Measurements from ENCODE around the gene AK9. TPM values are rescaled to one million over a fixed set of nuclear protein-coding genes. Genes with fewer than 3 reads are reported as not detected.
"Not testable (repeated sequence)": the region's sequence is repeated elsewhere in the genome, so short reads cannot be mapped to it uniquely, and the experiment has no call there.

Gene AK9
- total RNA-seq, 4 donors from 2014 or later, result 8.4 to 15.0 (median 10.6) TPM

- no peak for TF ChIP-seq CTCF (IDR thresholded peaks at IDR 0.05)
- no peak for TF ChIP-seq POLR2A (IDR thresholded peaks at IDR 0.05; ENCODE audit: low read depth)
- TF ChIP-seq POLR2AphosphoS5 (IDR thresholded peaks at IDR 0.05), result no peak
- no peak for TF ChIP-seq EP300 (IDR thresholded peaks at IDR 0.05)
- no peak for DNase-seq (ENCODE audit: extremely low spot score)
- H3K27me3 ChIP-seq, result no peaks in the 10 kb centered on the region
- H3K27ac ChIP-seq (replicated peaks in 1 of 4), result peak overlapping the region; percentile 86 to 95 (median 91)
- H3K4me3 ChIP-seq, result peak overlapping the region; percentile 74 to 86 (median 81)
- H3K9me3 ChIP-seq, result no peaks in the 10 kb centered on the region
- H3K36me3 ChIP-seq, result peaks cover 0 to 4% (median under 1%) of the 10 kb centered on the region in 4 donors
- H3K4me1 ChIP-seq, result peaks cover 6 to 32% (median 28%) of the 10 kb centered on the region in 4 donors
- intact Hi-C loops (cut with DNase I), result loop anchor here (10.0 kb wide), 1 partner anchor 1184 kb away; the partner anchor contains the start of gene AMD1
- 0% methylated on average over 13 of the region's 24 CpGs for WGBS
Measured at GRCh38 chr6:109690373-109690736, 647 bp downstream of the AK9 start.

- Histone ChIP-seq H3K4me1 (peaks cover 6 to 20% (median 20%) of the 10 kb centered on the region in 4 donors), H3K27ac (replicated peaks in 1 of 4) (no peak overlapping the region), H3K36me3 (no peaks in the 10 kb centered on the region), H3K27me3 (no peaks in the 10 kb centered on the region), H3K9me3 (no peaks in the 10 kb centered on the region), H3K4me3 (no peak overlapping the region)
- intact Hi-C loops (cut with DNase I), result no loop called here
- no peak for TF ChIP-seq EP300 (IDR thresholded peaks at IDR 0.05)
- TF ChIP-seq POLR2A (IDR thresholded peaks at IDR 0.05; ENCODE audit: low read depth), result no peak
- peak in 1 of 2 donors; percentile 22 for TF ChIP-seq POLR2AphosphoS5 (IDR thresholded peaks at IDR 0.05)
- TF ChIP-seq CTCF (IDR thresholded peaks at IDR 0.05), result no peak
- no peak for DNase-seq (ENCODE audit: extremely low spot score)
- WGBS, result 18% methylated on average over 2 of the region's 2 CpGs
Measured at GRCh38 chr6:109687271-109687761, 3.7 kb downstream of the AK9 start.

GRCh38 chr6:109686566-109687265 lies 4.3 kb downstream of the AK9 start:
- Histone ChIP-seq H3K4me3 (no peak overlapping the region), H3K27me3 (no peaks in the 10 kb centered on the region), H3K36me3 (no peaks in the 10 kb centered on the region), H3K27ac (replicated peaks in 1 of 4) (no peak overlapping the region), H3K4me1 (peaks cover 1 to 14% (median 14%) of the 10 kb centered on the region in 4 donors), H3K9me3 (no peaks in the 10 kb centered on the region)
- intact Hi-C loops (cut with DNase I), result no loop called here
- no peak for DNase-seq (ENCODE audit: extremely low spot score)
- TF ChIP-seq CTCF (IDR thresholded peaks at IDR 0.05) (no peak), POLR2AphosphoS5 (IDR thresholded peaks at IDR 0.05) (no peak), EP300 (IDR thresholded peaks at IDR 0.05) (no peak)
- 91% methylated on average over 1 of the region's 1 CpG for WGBS

GRCh38 chr6:109678661-109679505 lies 12.1 kb downstream of the AK9 start:
- H3K4me1 ChIP-seq; intact Hi-C loops (cut with DNase I); H3K27ac ChIP-seq (replicated peaks in 1 of 4); H3K4me3 ChIP-seq; DNase-seq (ENCODE audit: extremely low spot score); H3K27me3 ChIP-seq; H3K36me3 ChIP-seq; H3K9me3 ChIP-seq: not testable (repeated sequence)
- 66% methylated on average over 13 of the region's 15 CpGs for WGBS

GRCh38 chr6:109678240-109678639 lies 12.8 kb downstream of the AK9 start:
- intact Hi-C loops (cut with DNase I), result no loop called here
- Histone ChIP-seq H3K4me3 (no peak overlapping the region), H3K4me1 (peaks cover 0 to 7% (median 0%) of the 10 kb centered on the region in 4 donors), H3K9me3 (no peaks in the 10 kb centered on the region), H3K27ac (replicated peaks in 1 of 4) (no peak overlapping the region), H3K36me3 (no peaks in the 10 kb centered on the region), H3K27me3 (no peaks in the 10 kb centered on the region)
- TF ChIP-seq POLR2A (IDR thresholded peaks at IDR 0.05; ENCODE audit: low read depth), result no peak
- TF ChIP-seq EP300 (IDR thresholded peaks at IDR 0.05), result no peak
- no peak for TF ChIP-seq CTCF (IDR thresholded peaks at IDR 0.05)
- TF ChIP-seq POLR2AphosphoS5 (IDR thresholded peaks at IDR 0.05), result no peak
- 83% methylated on average over 4 of the region's 4 CpGs for WGBS
- DNase-seq (ENCODE audit: extremely low spot score), result no peak
